Measurements from ENCODE around the gene OR9Q1.

DNA sequence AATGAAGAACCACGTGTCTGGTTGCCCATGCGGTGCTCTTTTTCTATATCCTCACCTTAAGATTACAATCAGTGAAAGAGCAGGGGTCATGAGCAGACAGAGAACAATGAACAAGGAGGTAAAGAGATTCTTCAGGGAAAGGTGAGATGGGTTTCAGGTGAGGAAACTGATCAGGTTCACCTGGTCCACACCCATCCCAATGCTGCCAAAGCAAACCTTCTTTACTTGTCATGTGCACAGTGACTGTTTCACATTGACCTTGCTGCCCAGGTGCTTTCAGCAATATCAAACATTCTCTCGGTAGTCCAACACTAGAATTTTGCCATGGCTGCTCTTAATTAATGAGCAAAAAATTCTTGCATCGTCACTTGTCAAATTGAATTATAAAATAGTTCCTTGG lies 140.7 kb downstream of the OR9Q1 start:
- TF ChIP-seq, protein P1, sequence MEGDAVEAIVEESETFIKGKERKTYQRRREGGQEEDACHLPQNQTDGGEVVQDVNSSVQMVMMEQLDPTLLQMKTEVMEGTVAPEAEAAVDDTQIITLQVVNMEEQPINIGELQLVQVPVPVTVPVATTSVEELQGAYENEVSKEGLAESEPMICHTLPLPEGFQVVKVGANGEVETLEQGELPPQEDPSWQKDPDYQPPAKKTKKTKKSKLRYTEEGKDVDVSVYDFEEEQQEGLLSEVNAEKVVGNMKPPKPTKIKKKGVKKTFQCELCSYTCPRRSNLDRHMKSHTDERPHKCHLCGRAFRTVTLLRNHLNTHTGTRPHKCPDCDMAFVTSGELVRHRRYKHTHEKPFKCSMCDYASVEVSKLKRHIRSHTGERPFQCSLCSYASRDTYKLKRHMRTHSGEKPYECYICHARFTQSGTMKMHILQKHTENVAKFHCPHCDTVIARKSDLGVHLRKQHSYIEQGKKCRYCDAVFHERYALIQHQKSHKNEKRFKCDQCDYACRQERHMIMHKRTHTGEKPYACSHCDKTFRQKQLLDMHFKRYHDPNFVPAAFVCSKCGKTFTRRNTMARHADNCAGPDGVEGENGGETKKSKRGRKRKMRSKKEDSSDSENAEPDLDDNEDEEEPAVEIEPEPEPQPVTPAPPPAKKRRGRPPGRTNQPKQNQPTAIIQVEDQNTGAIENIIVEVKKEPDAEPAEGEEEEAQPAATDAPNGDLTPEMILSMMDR (IDR thresholded peaks at IDR 0.05): no peak
- no peak for TF ChIP-seq POLR2AphosphoS5 (IDR thresholded peaks at IDR 0.05; ENCODE audit: insufficient read depth in 1 of 2, low read depth in 1 of 2)
- TF ChIP-seq POLR2A (IDR thresholded peaks at IDR 0.05): no peak

Measured in vagina (tissue), 2 donors.